ENCODE results near the gene USP19. TPM values are rescaled to one million over a fixed set of nuclear protein-coding genes. Genes with fewer than 3 reads are reported as not detected.

USP19 gene
- total RNA-seq, 2 experiments from 2014 or later: 49.4 to 69.4 TPM

- CTCF ChIA-PET (ENCODE audit: unreplicated experiment): no interaction called here
- H3K4me3 ChIP-seq (ENCODE audit: low read depth, low read length, poor library complexity, severe bottlenecking): no peak overlapping the region
- H4K20me1 ChIP-seq (ENCODE audit: insufficient read depth, low read length): no peaks in the 10 kb centered on the region
- TF ChIP-seq CTCF (conservative IDR thresholded peaks at IDR 0.05; ENCODE audit: low read length) (no peak), EZH2phosphoT487 (IDR thresholded peaks at IDR 0.05; ENCODE audit: borderline replicate concordance, low read depth, low read length) (no peak)
- BruUV-seq (replicated peaks): no TSS peak
- no peaks in the 10 kb centered on the region for H3K9me2 ChIP-seq (ENCODE audit: insufficient read depth, low read length)
- peaks cover 83% of the 10 kb centered on the region for H3K36me3 ChIP-seq (ENCODE audit: insufficient read depth, low read length)
- H3K79me2 ChIP-seq (ENCODE audit: insufficient read depth, low read depth, low read length): no peaks in the 10 kb centered on the region
- intact Hi-C loops (cut with micrococcal nuclease; ENCODE audit: unreplicated experiment): no loop called here
- H3K4me1 ChIP-seq (ENCODE audit: insufficient read depth, low read length, poor library complexity, severe bottlenecking): no peaks in the 10 kb centered on the region
- H3K9me3 ChIP-seq (ENCODE audit: low read length): no peaks in the 10 kb centered on the region
- H3K4me2 ChIP-seq (ENCODE audit: low read length): no peak overlapping the region
- H3K27ac ChIP-seq (ENCODE audit: low read depth, low read length, poor library complexity, severe bottlenecking): no peak overlapping the region
- H2AFZ ChIP-seq (ENCODE audit: low read length): no peak overlapping the region
- POLR2A ChIA-PET: interaction anchor here (1.2 kb wide), 1 partner anchor 9 kb away, joined by 3 read pairs; the partner anchor contains the start of gene USP19
- no peak for DNase-seq (ENCODE audit: low spot score)
Measured at GRCh38 chr3:49111347-49111746, 9.3 kb downstream of the USP19 start.

GRCh38 chr3:49110780-49111179, 9.8 kb downstream of the USP19 start:
- no peak for TF ChIP-seq CTCF (conservative IDR thresholded peaks at IDR 0.05; ENCODE audit: low read length)
- TF ChIP-seq EZH2phosphoT487 (IDR thresholded peaks at IDR 0.05; ENCODE audit: borderline replicate concordance, low read depth, low read length): no peak
- Histone ChIP-seq H3K79me2 (ENCODE audit: insufficient read depth, low read depth, low read length) (no peaks in the 10 kb centered on the region), H3K4me1 (ENCODE audit: insufficient read depth, low read length, poor library complexity, severe bottlenecking) (peaks cover 2% of the 10 kb centered on the region), H2AFZ (ENCODE audit: low read length) (no peak overlapping the region), H3K9me2 (ENCODE audit: insufficient read depth, low read length) (no peaks in the 10 kb centered on the region), H3K36me3 (ENCODE audit: insufficient read depth, low read length) (peaks cover 77% of the 10 kb centered on the region), H3K4me3 (ENCODE audit: low read depth, low read length, poor library complexity, severe bottlenecking) (no peak overlapping the region), H3K9me3 (ENCODE audit: low read length) (no peaks in the 10 kb centered on the region), H3K4me2 (ENCODE audit: low read length) (no peak overlapping the region), H4K20me1 (ENCODE audit: insufficient read depth, low read length) (no peaks in the 10 kb centered on the region), H3K27ac (ENCODE audit: low read depth, low read length, poor library complexity, severe bottlenecking) (no peak overlapping the region)
- intact Hi-C loops (cut with micrococcal nuclease; ENCODE audit: unreplicated experiment): no loop called here
- POLR2A ChIA-PET: interaction anchor here (1.2 kb wide), 1 partner anchor 10 kb away, joined by 3 read pairs; the partner anchor contains the start of gene USP19
- CTCF ChIA-PET (ENCODE audit: unreplicated experiment): no interaction called here
- no peak for DNase-seq (ENCODE audit: low spot score)
- BruUV-seq (replicated peaks): TSS peak; percentile 27

GRCh38 chr3:49108346-49108745, 12.3 kb downstream of the USP19 start:
- Histone ChIP-seq H3K9me2 (ENCODE audit: insufficient read depth, low read length) (no peaks in the 10 kb centered on the region), H2AFZ (ENCODE audit: low read length) (no peak overlapping the region), H3K79me2 (ENCODE audit: insufficient read depth, low read depth, low read length) (peaks cover 11% of the 10 kb centered on the region), H3K36me3 (ENCODE audit: insufficient read depth, low read length) (peaks cover 58% of the 10 kb centered on the region), H3K4me2 (ENCODE audit: low read length) (no peak overlapping the region), H3K4me3 (ENCODE audit: low read depth, low read length, poor library complexity, severe bottlenecking) (no peak overlapping the region), H3K9me3 (ENCODE audit: low read length) (no peaks in the 10 kb centered on the region), H3K27ac (ENCODE audit: low read depth, low read length, poor library complexity, severe bottlenecking) (no peak overlapping the region), H4K20me1 (ENCODE audit: insufficient read depth, low read length) (no peaks in the 10 kb centered on the region), H3K4me1 (ENCODE audit: insufficient read depth, low read length, poor library complexity, severe bottlenecking) (peaks cover 18% of the 10 kb centered on the region)
- no TSS peak for BruUV-seq (replicated peaks)
- intact Hi-C loops (cut with micrococcal nuclease; ENCODE audit: unreplicated experiment): no loop called here
- ChIA-PET POLR2A (interaction anchor here (1.3 kb wide), 1 partner anchor 13 kb away, joined by 4 read pairs; the partner anchor contains the start of gene USP19), CTCF (ENCODE audit: unreplicated experiment) (interaction anchor here (0.5 kb wide), 1 partner anchor 107 kb away, joined by 3 read pairs; no protein-coding TSS in a partner anchor)
- DNase-seq (ENCODE audit: low spot score): no peak
- TF ChIP-seq CTCF (conservative IDR thresholded peaks at IDR 0.05; ENCODE audit: low read length) (no peak), EZH2phosphoT487 (IDR thresholded peaks at IDR 0.05; ENCODE audit: borderline replicate concordance, low read depth, low read length) (no peak)
